DMS 273 (cell line): ENCODE data around the gene SORT1.
"Not testable (repeated sequence)": the region's sequence is repeated elsewhere in the genome, so short reads cannot be mapped to it uniquely, and the experiment has no call there.

ENCODE experiments used
- DNase-seq: peaks from one replicate; lab custom pipeline; 2025; ENCODE audit not compliant: unreplicated experiment; lab: John Stamatoyannopoulos, UW

SORT1 gene

DNA sequence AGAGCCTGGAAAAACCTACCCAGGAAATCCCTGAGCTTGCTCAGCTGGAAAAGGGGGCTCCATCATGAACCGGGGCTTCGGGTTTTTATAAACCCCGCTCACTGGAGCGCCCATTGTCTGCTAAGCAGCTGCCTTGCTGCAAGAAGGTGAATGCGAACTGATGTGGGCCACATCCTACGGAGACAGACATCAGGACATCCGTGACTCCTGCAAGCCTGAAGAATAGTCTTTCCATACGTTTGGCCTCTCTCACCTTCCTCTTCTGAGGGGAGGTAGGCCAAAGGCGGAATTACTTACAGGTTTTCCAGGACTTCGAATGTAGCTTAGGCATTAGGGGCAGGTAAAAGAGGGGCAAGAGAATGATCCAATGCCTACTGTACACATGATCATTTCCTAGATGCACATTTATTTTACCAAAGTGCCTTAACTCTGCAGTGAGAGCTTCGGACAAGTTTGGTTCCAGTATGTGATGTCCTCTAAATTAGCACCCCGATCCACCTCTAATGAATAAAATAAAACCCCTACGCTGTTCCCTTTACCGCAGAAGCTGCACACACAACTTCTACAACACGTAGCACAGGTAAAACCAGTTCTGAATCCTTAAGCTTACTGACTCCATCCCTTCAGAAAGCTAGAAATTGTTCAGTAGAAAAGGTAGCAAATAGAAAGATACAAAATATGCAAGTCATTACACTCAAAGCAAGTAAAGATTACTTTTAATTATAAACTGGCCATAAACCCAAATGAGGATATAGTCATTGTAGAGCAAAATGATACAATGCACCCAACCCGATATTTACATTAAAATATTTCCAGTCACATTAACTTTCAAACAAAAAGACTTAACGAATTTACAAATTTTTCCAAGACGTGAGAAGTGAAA lies 866 bp upstream of the SORT1 start:
- no peak for DNase-seq

- peak; percentile 53 for DNase-seq
These were observed 692 bp downstream of the SORT1 start for GRCh38 chr1:109396871-109397580.

- DNase-seq, result peak; percentile 24
These were observed 1.2 kb downstream of the SORT1 start for GRCh38 chr1:109396513-109396839.

DNA sequence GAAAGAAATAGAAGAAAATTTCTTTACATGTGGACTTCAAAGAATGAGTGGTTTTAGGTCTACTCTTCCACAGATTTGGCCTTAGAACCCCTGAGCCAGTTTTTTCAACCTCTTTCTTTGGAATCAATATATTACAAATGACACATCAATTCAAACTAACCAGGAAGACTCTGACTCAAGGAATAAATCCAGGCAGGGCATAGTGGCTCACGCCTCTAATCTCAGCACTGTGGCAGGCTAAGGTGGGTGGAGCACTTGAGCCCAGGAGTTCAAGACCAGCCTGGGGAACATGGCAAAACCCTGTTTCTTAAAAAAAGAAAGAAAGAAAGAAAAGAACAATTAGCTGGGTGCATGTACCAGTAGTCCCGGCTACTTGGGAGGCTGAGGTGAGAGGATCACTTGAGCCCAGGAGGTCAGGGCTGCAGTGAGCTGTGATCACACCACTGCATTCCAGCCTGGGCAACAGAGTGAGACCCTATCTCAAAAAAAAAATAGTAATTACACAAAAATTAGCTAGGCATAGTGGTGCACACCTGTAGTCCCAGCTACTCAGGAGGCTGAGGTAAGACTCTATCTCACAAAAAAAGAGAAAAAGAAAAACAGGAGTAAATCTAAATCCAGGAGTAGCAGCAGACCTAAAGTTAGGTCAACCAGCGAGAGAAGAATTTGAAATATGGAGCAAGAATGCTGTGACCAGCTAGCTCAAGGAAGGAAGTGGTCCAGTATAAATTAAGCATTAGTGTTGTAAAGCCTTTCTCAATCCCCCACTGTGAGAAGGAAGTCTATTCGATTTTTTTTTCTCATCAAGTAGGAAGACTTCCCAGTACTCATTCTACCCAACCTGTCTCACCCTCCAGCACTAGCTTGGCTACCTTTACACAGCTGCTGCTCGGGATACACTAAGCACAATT lies 1.9 kb downstream of the SORT1 start:
- no peak for DNase-seq

DNA sequence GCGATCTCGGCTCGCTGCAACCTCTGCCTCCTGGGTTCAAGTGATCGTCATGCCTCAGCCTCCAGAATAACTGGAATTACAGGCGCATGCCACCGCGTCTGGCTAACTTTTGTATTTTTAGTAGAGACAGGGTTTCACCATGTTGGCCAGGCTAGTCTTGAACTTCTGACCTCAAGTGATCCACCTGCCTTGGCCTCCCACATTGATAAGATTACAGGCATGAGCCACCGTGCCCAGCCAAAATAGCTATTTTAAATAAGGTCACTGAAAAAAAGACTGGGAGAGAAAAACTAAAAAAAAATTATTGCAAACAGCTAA lies 2.5 kb downstream of the SORT1 start:
- not testable (repeated sequence) for DNase-seq

DNA sequence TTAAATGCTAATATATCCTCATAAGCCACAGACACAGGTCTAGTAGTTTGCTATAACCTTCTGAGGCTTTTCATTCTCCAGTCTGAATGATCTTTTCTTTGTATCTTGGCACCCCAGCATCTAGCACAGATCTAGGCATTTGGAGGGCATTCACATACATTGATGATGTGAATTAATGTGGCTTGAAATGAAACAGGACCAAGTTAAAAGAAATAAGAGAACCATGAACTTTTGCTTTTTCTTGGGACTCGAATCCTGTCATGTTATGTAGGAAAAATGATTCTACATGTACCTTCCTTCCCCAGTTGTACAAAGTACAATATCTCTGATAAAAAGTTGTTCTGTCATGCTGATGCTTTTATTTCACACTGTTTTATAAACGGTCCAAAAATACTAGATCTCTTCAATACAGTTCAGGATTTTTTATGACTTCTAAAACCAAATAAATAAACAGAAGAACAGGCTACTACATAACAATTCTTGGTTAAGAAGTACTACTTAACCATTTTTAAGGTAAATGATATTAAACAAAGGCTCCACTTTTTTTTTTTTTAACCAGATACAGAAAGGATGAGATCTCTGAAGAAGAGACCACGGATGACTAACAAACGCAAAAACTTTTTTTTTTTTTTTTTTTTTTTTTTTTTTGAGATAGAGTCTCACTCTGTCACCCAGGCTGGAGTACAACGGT lies 3.0 kb downstream of the SORT1 start:
- no peak for DNase-seq

GRCh38 chr1:109393617-109394233 lies 4.0 kb downstream of the SORT1 start:
- DNase-seq, result no peak

DNA sequence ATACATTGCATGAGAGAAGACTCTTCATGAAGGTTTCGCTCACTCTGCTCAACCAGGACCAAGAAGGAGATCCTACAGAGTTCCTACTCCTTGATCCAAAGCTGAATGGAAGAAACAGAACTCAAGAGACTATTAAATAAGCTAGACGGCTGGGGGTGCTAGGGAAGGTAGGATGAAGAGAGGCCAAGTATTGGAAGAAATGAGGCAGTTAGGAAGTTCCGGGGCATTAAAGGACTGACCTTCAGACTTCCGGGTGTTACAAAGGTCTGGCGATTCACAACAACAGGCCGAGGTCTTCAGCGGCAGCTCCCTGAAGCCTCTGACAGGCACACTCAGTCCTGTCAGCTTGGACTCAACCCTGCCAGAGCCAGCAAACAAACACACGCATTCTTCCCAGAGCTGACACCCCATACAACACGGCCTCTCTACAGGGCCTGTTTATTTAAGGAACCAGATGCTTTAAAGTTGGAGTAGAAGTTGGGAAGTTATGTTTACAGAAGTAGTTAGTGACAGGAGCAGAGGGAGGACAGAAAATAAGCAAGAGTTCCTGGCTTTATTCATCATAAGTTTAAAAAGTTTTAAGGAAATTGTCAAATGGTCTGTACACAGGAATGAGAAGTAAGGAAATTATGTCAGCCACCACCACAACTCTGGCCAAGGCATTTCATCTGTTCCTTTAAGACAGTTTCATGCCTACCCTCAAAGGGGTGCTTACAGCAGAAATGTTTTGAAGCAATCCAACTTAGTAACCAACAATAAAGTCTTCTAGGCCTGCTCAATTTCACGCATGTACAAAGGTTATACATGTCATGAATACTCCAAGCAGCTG lies 4.7 kb downstream of the SORT1 start:
- DNase-seq, result peak; percentile 75

- peak; percentile 71 for DNase-seq
These were observed 5.5 kb downstream of the SORT1 start for GRCh38 chr1:109392037-109392787.

DNA sequence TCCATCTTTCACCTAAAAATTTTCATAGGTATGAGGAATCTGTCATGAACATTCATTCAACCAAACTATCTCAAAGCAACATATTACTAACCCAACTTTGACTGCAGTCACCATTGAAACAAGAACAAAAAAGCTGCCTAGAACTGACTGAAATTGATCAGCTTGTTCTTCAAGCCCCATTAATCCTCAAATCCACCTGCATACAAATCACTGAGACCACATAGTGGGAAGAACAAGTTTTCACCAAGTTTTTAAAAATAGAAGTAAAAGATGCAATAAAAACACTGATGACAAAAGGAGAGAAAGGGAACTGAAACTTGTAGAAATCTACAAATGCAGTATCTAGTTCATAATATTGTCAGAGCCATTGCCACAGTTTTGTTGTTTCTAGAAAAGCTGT lies 6.1 kb downstream of the SORT1 start:
- no peak for DNase-seq

GRCh38 chr1:109391157-109391556 lies 6.6 kb downstream of the SORT1 start:
- no peak for DNase-seq

- no peak for DNase-seq
These were observed 7.9 kb downstream of the SORT1 start for GRCh38 chr1:109389638-109390341.

DNA sequence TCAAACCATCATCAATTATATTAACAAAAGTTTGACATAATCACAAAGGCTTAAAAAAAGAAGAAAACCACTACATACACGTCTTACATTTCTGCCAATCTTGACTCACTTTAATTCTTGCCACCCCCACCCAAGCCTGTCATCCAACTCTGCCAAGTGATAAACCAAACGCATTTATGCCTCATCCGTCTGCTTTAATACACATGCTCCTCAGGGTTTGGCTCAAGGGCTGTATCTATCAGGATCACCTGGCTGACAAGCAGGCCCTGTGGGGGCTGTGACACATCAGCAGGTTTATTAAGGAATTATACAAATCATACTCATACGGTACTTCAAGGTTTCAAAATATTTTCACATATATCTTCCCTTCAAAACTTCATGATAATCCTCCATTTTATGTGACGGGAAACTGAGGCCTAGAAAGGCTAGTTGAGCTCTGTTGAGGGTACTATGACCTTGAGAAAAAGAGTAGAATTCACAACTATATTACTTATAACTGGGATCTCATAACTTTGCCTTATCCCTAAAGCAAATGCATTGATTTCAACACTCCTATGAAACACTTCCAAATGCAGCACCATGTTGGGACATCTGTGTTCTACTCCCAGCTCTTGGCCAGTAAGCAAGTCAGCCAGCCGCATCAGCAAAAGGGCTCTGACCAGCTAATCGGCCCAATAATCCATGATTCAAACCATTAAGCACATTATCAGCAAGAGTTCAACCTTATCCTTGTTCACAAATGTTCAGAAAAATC lies 8.7 kb downstream of the SORT1 start:
- no peak for DNase-seq

DNA sequence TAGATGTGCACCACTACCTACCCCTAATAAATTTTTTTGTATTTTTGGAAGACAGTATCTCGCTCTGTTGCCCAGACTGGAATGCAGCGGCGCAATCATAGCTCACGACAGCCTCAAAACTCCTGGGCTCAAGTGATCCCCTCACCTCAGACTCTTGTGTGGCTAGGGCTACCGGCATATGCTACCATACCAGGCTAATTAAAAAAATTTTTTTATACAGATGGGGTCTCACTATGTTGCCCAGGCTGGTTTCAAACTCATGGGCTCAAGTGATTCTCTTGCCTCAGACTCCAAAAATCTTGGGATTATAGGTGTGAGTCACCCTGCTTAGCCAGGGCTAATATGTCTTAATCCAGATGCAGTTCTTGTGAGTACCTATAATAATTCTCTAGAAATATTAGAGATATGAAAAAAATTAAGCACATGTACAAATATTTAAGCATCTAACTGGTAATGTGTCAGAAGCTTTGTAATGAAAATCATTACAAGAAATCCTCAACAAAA lies 9.5 kb downstream of the SORT1 start:
- DNase-seq, result no peak

- peak; percentile 37 for DNase-seq
These were observed 11.5 kb downstream of the SORT1 start for GRCh38 chr1:109386054-109386717.

DNA sequence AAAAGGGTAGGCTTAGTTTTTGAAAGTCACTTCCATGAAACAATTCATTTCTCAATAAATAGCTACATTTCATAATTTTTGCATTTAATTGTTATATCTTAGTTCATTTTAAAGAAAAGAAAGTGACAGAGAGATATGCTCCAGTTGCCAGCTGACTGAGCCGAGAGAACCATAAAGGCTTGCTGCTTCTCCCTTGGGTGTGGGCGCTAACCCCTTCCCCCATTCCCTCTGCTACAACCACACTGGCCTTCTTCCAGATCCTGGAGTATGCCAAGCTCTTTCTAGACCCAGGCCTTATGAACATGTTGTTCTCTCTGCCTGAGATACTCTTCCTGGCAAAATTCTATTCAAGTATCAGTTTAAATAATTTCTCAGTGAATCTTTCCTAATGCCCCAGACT lies 12.3 kb downstream of the SORT1 start:
- DNase-seq, result peak; percentile 90

DNA sequence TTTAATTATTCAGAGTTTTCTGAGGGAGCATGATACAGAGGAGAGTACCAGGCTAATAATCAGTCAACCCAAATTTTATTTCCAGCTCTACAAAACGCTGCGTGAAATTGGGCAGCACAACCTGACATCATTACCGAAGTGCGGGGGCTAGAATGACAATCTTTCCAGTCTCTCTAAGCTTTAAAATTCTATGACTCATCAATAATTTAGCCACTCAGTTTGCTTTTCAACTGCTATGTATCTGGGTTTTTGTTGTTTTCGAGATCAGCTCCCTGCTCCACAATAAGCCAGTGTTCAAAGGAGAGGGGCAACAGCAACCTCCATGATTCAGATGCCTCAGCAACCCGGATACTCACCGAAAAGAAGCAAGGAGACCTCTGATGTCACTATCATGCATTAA lies 13.9 kb downstream of the SORT1 start:
- DNase-seq, result no peak
